H9 (cell line): ENCODE data around the gene MBL2. TPM values are rescaled to one million over a fixed set of nuclear protein-coding genes. Genes with fewer than 3 reads are reported as not detected.

ENCODE experiments used
- DNase-seq: peaks from one replicate; pipeline ENCODE4 v3.0.0-alpha.2; 2017
- H2AFZ ChIP-seq: one replicate; pipeline ENCODE4 v1.6.1; 2013; ENCODE audit warnings: mild to moderate bottlenecking, low read length, control low read depth, moderate library complexity
- H2AK5ac ChIP-seq: 2 replicates; pipeline ENCODE4 v1.6.1; 2013; ENCODE audit warnings: low read length, control low read depth, mixed read lengths; ENCODE audit not compliant: insufficient read length
- H2BK120ac ChIP-seq: one replicate; pipeline ENCODE4 v1.6.1; 2013; ENCODE audit warnings: low read depth, mild to moderate bottlenecking, low read length, control low read depth, inconsistent platforms; ENCODE audit not compliant: poor library complexity, severe bottlenecking
- H2BK12ac ChIP-seq: 2 replicates; pipeline ENCODE4 v1.6.1; 2013; ENCODE audit warnings: low read length, control low read depth, mixed read lengths, low read depth; ENCODE audit not compliant: insufficient read length
- H2BK15ac ChIP-seq: 2 replicates; pipeline ENCODE4 v1.6.1; 2013; ENCODE audit warnings: low read depth, low read length, control low read depth
- H2BK20ac ChIP-seq: one replicate; pipeline ENCODE4 v1.6.1; 2013; ENCODE audit warnings: low read depth, mild to moderate bottlenecking, low read length, control low read depth, inconsistent platforms; ENCODE audit not compliant: poor library complexity, severe bottlenecking
- H2BK5ac ChIP-seq: 2 replicates; pipeline ENCODE4 v1.6.1; 2013; ENCODE audit warnings: low read length, control low read depth, mixed read lengths; ENCODE audit not compliant: insufficient read length
- H3K14ac ChIP-seq: 2 replicates; pipeline ENCODE4 v1.6.1; 2013; ENCODE audit warnings: low read length, control low read depth; ENCODE audit not compliant: insufficient read depth
- H3K18ac ChIP-seq: 2 replicates; pipeline ENCODE4 v1.6.1; 2013; ENCODE audit warnings: low read depth, mild to moderate bottlenecking, mixed read lengths, low read length, control low read depth; ENCODE audit not compliant: insufficient read length
- H3K23ac ChIP-seq: 2 replicates; pipeline ENCODE4 v1.6.1; 2013; ENCODE audit warnings: low read length, control low read depth, mixed read lengths, low read depth; ENCODE audit not compliant: insufficient read length
- H3K23me2 ChIP-seq: 2 replicates; pipeline ENCODE4 v1.6.1; 2013; ENCODE audit warnings: low read depth, mild to moderate bottlenecking, mixed read lengths, low read length, control low read depth; ENCODE audit not compliant: insufficient read length, poor library complexity, severe bottlenecking
- H3K27ac ChIP-seq: 2 replicates; pipeline ENCODE4 v1.5.1; 2013; ENCODE audit warnings: low read length, control low read depth, mixed read lengths, low read depth; ENCODE audit not compliant: insufficient read length
- H3K27me3 ChIP-seq: 2 replicates; pipeline ENCODE4 v1.6.1; 2013; ENCODE audit warnings: low read length, control low read depth, inconsistent platforms; ENCODE audit not compliant: insufficient read depth
- H3K4ac ChIP-seq: 2 replicates; pipeline ENCODE4 v1.6.1; 2013; ENCODE audit warnings: low read depth, mild to moderate bottlenecking, control low read depth, inconsistent platforms, low read length, moderate library complexity
- H3K4me1 ChIP-seq: 2 replicates; pipeline ENCODE4 v1.6.1; 2013; ENCODE audit warnings: low read length, control low read depth, inconsistent platforms; ENCODE audit not compliant: insufficient read depth
- H3K4me2 ChIP-seq: 2 replicates; pipeline ENCODE4 v1.6.1; 2013; ENCODE audit warnings: low read length, control low read depth, mixed read lengths; ENCODE audit not compliant: insufficient read length, insufficient read depth
- H3K56ac ChIP-seq: 2 replicates; pipeline ENCODE4 v1.6.1; 2013; ENCODE audit warnings: low read depth, mild to moderate bottlenecking, mixed read lengths, low read length, control low read depth; ENCODE audit not compliant: insufficient read length
- H3K79me1 ChIP-seq: 2 replicates; pipeline ENCODE4 v1.6.1; 2013; ENCODE audit warnings: low read depth, mild to moderate bottlenecking, moderate library complexity, low read length, control low read depth, inconsistent platforms; ENCODE audit not compliant: insufficient read depth, poor library complexity, severe bottlenecking
- H3K79me2 ChIP-seq: 2 replicates; pipeline ENCODE4 v1.6.1; 2013; ENCODE audit warnings: low read length, control low read depth, inconsistent platforms; ENCODE audit not compliant: insufficient read depth
- H3K9ac ChIP-seq: 2 replicates; pipeline ENCODE4 v1.6.1; 2013; ENCODE audit warnings: low read length, control low read depth, mixed read lengths; ENCODE audit not compliant: insufficient read length; ENCODE audit errors: extremely low read depth
- H3K9me3 ChIP-seq: one replicate; pipeline ENCODE4 v1.6.1; 2013; ENCODE audit warnings: low read depth, low read length, inconsistent platforms; ENCODE audit not compliant: control insufficient read depth
- H3T11ph ChIP-seq: one replicate; pipeline ENCODE4 v1.6.1; 2013; ENCODE audit warnings: mild to moderate bottlenecking, low read length, control low read depth, inconsistent platforms
- H4K20me1 ChIP-seq: one replicate; pipeline ENCODE4 v1.6.1; 2013; ENCODE audit not compliant: control insufficient read depth, insufficient read length, insufficient read depth
- H4K5ac ChIP-seq: 2 replicates; pipeline ENCODE4 v1.6.1; 2013; ENCODE audit warnings: low read depth, mild to moderate bottlenecking, mixed read lengths, low read length, control low read depth; ENCODE audit not compliant: insufficient read length
- H4K8ac ChIP-seq: replicated peaks from 2 replicates; pipeline ENCODE4 v1.6.1; 2013; ENCODE audit warnings: low read length, control low read depth, mixed read lengths, low read depth; ENCODE audit not compliant: insufficient read length
- H4K91ac ChIP-seq: 2 replicates; pipeline ENCODE4 v1.6.1; 2013; ENCODE audit warnings: low read depth, mild to moderate bottlenecking, moderate library complexity, mixed read lengths, low read length, control low read depth; ENCODE audit not compliant: insufficient read length
- H3K27ac Mint-ChIP-seq, 3 experiments: 2 replicates in 2 of 3; 3 replicates in 1 of 3; pipeline ENCODE4 v1.8.0; 2020 to 2021; ENCODE audit warnings: mixed read lengths in 3 of 3, mild to moderate bottlenecking in 1 of 3, moderate library complexity in 1 of 3
- H3K27me3 Mint-ChIP-seq: 2 replicates; pipeline ENCODE4 v1.8.0; 2021; ENCODE audit warnings: low read depth, mild to moderate bottlenecking, moderate library complexity, mixed read lengths
- H3K36me3 Mint-ChIP-seq, 3 experiments: 2 replicates in 2 of 3; 3 replicates in 1 of 3; pipeline ENCODE4 v1.8.0; 2020 to 2021; ENCODE audit warnings: low read depth in 3 of 3, mixed read lengths in 3 of 3; ENCODE audit not compliant: insufficient read depth in 1 of 3
- H3K4me1 Mint-ChIP-seq, 2 experiments: 2 replicates each; pipeline ENCODE4 v1.8.0; 2020; ENCODE audit warnings: mixed read lengths in 2 of 2
- H3K4me3 Mint-ChIP-seq, 2 experiments: 2 replicates in 1 of 2; 3 replicates in 1 of 2; pipeline ENCODE4 v1.8.0; 2020 to 2021; ENCODE audit warnings: mild to moderate bottlenecking in 2 of 2, mixed read lengths in 2 of 2, moderate library complexity in 1 of 2
- H3K9me3 Mint-ChIP-seq, 2 experiments: 2 replicates in 1 of 2; 3 replicates in 1 of 2; pipeline ENCODE4 v1.8.0; 2020; ENCODE audit warnings: mild to moderate bottlenecking in 2 of 2, mixed read lengths in 2 of 2, moderate library complexity in 1 of 2
- CTCF ChIP-seq: fragments of 200-600 bp; sonication (generic); conservative IDR thresholded peaks from 3 replicates; pipeline ENCODE4 v1.8.0; 2021; ENCODE audit warnings: antibody characterized with exemption, mild to moderate bottlenecking
- total RNA-seq: library from RNA; stranded (reverse); gene quantifications from 2 replicates; pipeline ENCODE4 v1.2.1, GENCODE V29; 2021

The MBL2 gene
- total RNA-seq, 1 experiment from 2014 or later, result not detected

DNA sequence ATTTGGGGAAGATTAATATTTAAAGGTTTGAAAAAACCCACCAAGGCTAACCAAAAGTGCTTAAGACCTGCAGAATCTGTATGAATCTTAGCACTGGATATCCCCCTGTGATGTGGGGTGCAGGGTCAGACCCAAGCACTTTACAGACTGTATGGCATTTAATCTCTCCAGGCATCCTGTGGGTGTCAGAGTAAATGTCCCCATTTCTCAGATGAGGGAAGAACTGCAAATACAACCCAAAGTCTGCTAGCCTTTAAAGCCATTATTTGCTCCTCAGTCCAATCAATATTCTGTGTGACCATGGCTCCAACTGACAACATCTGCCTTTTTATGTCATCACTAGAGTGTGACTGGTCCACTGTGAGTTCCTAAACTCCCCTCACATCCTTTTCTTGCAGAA lies 10.0 kb upstream of the MBL2 start:
- no peaks in the 10 kb centered on the region for H3K4me1 ChIP-seq
- H3K27me3 Mint-ChIP-seq, result no peaks in the 10 kb centered on the region
- TF ChIP-seq CTCF, result no peak
- no peak overlapping the region for H3T11ph ChIP-seq
- H2BK5ac ChIP-seq, result no peak overlapping the region
- no peak overlapping the region for H3K56ac ChIP-seq
- no peaks in the 10 kb centered on the region for H3K23me2 ChIP-seq
- no peak overlapping the region for H3K27ac ChIP-seq
- no peak overlapping the region for H4K8ac ChIP-seq
- no peak overlapping the region for H3K4me2 ChIP-seq
- no peak overlapping the region for H3K4me3 Mint-ChIP-seq
- no peaks in the 10 kb centered on the region for H3K9me3 ChIP-seq
- no peaks in the 10 kb centered on the region for H3K36me3 Mint-ChIP-seq
- H3K4me1 Mint-ChIP-seq, result peaks cover 6 to 7% of the 10 kb centered on the region in 2 experiments; a peak in 3 of 4 replicates
- no peak overlapping the region for H2BK20ac ChIP-seq
- 0 out of 7 replicates have a peak overlapping the region, but pooled peaks of 1 of the 3 experiments have one; percentile 15 for H3K27ac Mint-ChIP-seq
- no peak overlapping the region for H3K4ac ChIP-seq
- no peak overlapping the region for H2AK5ac ChIP-seq
- no peaks in the 10 kb centered on the region for H3K79me2 ChIP-seq
- no peak overlapping the region for H2AFZ ChIP-seq
- no peak overlapping the region for H2BK120ac ChIP-seq
- H2BK12ac ChIP-seq, result no peak overlapping the region
- DNase-seq, result no peak
- H3K79me1 ChIP-seq, result no peaks in the 10 kb centered on the region
- no peak overlapping the region for H4K91ac ChIP-seq
- H4K5ac ChIP-seq, result no peak overlapping the region
- no peak overlapping the region for H3K9ac ChIP-seq
- H2BK15ac ChIP-seq, result no peak overlapping the region
- no peaks in the 10 kb centered on the region for H3K27me3 ChIP-seq
- no peaks in the 10 kb centered on the region; a peak in 1 of 5 replicates for H3K9me3 Mint-ChIP-seq
- H3K23ac ChIP-seq, result no peak overlapping the region
- H4K20me1 ChIP-seq, result no peaks in the 10 kb centered on the region
- H3K14ac ChIP-seq, result no peak overlapping the region
- no peak overlapping the region for H3K18ac ChIP-seq
